H1 (cell line): ENCODE data around the gene CEP128. TPM values are rescaled to one million over a fixed set of nuclear protein-coding genes. Genes with fewer than 3 reads are reported as not detected.

Source experiments
- CTCF ChIA-PET: fragments of 300-600 bp; sonication (Branson Sonifier 250); formaldehyde crosslinking; loops from one replicate; lab custom pipeline; 2021; ENCODE audit not compliant: partially characterized antibody; lab: Charles Lee
- POLR2A ChIA-PET: fragments of 300-600 bp; sonication (Branson Sonifier 250); formaldehyde crosslinking; loops from one replicate; lab custom pipeline; 2021; ENCODE audit warnings: inconsistent platforms; ENCODE audit not compliant: partially characterized antibody; lab: Charles Lee
- DNase-seq, 2 experiments: peaks; one replicate each; pipeline versions ENCODE4 v3.0.0 to v3.0.0-alpha.2; 2010 to 2022; ENCODE audit warnings: low spot score in 2 of 2, low read depth in 1 of 2, mixed read lengths in 1 of 2
- FAIRE-seq: peaks from 2 replicates; lab custom pipeline; 2011; peaks lifted over from hg19 to GRCh38; lab: Jason Lieb, UNC
- H2AFZ ChIP-seq: 2 replicates; pipeline ENCODE4 v1.8.1; 2012; ENCODE audit warnings: low read length, inconsistent platforms
- H2AK5ac ChIP-seq: 2 replicates; pipeline ENCODE4 v1.6.1; 2013; ENCODE audit warnings: low read depth, low read length
- H2BK120ac ChIP-seq: replicated peaks from 2 replicates; pipeline ENCODE3; 2013; ENCODE audit warnings: low read depth, low read length, inconsistent platforms
- H2BK12ac ChIP-seq: 2 replicates; pipeline ENCODE4 v1.6.1; 2013; ENCODE audit warnings: low read depth, low read length
- H2BK15ac ChIP-seq: 2 replicates; pipeline ENCODE4 v1.6.1; 2013; ENCODE audit warnings: low read length
- H2BK20ac ChIP-seq: 2 replicates; pipeline ENCODE4 v1.6.1; 2013; ENCODE audit warnings: low read length
- H2BK5ac ChIP-seq: 2 replicates; pipeline ENCODE4 v1.6.1; 2013; ENCODE audit warnings: low read depth, low read length
- H3K14ac ChIP-seq: 2 replicates; pipeline ENCODE4 v1.6.1; 2013; ENCODE audit warnings: inconsistent platforms; ENCODE audit not compliant: insufficient read length
- H3K18ac ChIP-seq: 2 replicates; pipeline ENCODE4 v1.6.1; 2013; ENCODE audit warnings: low read length; ENCODE audit errors: extremely low read depth
- H3K23ac ChIP-seq: 2 replicates; pipeline ENCODE4 v1.6.1; 2013; ENCODE audit warnings: inconsistent platforms; ENCODE audit not compliant: insufficient read length
- H3K23me2 ChIP-seq: 2 replicates; pipeline ENCODE4 v1.6.1; 2013; ENCODE audit warnings: low read depth, low read length
- H3K27ac ChIP-seq: 2 replicates; pipeline ENCODE4 v1.6.1; 2011; ENCODE audit warnings: low read depth, low read length, inconsistent platforms
- H3K27me3 ChIP-seq, 4 experiments: replicated peaks in 1 of 4; 1 replicate in 1 of 4; 2 replicates in 3 of 4; pipeline versions ENCODE4 v1.6.1 to v1.8.1; 2011 to 2013; ENCODE audit warnings: low read length in 3 of 4, mild to moderate bottlenecking in 3 of 4, inconsistent platforms in 2 of 4, mixed read lengths in 2 of 4, moderate library complexity in 1 of 4; ENCODE audit not compliant: control insufficient read depth in 3 of 4, insufficient read depth in 3 of 4; ENCODE audit errors: extremely low read depth in 1 of 4
- H3K36me3 ChIP-seq, 4 experiments: 2 replicates each; pipeline versions ENCODE4 v1.6.1 to v1.8.1; 2011 to 2013; ENCODE audit warnings: mild to moderate bottlenecking in 4 of 4, low read length in 3 of 4, moderate library complexity in 2 of 4, control low read depth in 1 of 4, inconsistent platforms in 1 of 4; ENCODE audit not compliant: insufficient read depth in 4 of 4, control insufficient read depth in 2 of 4
- H3K4ac ChIP-seq: replicated peaks from 2 replicates; pipeline ENCODE3; 2013; ENCODE audit warnings: low read length, low read depth, mixed read lengths, inconsistent platforms; ENCODE audit not compliant: insufficient read length
- H3K4me1 ChIP-seq, 4 experiments: replicated peaks in 1 of 4; 1 replicate in 1 of 4; 2 replicates in 3 of 4; pipeline versions ENCODE4 v1.6.1 to v1.8.1; 2011 to 2013; ENCODE audit warnings: low read length in 3 of 4, inconsistent platforms in 2 of 4, mixed read lengths in 1 of 4; ENCODE audit not compliant: insufficient read depth in 4 of 4, control insufficient read depth in 3 of 4
- H3K4me2 ChIP-seq, 2 experiments: 2 replicates each; pipeline versions ENCODE4 v1.6.1 to v1.8.1; 2011 to 2013; ENCODE audit warnings: low read depth in 2 of 2, low read length in 2 of 2, control low read depth in 1 of 2, inconsistent platforms in 1 of 2, mild to moderate bottlenecking in 1 of 2; ENCODE audit not compliant: insufficient read depth in 1 of 2
- H3K4me3 ChIP-seq, 4 experiments: fragments of 200-600, 300-600 bp in 1 of 4; sonication (generic), shearing (Covaris generic), sonication (Bioruptor Twin) in 1 of 4; 2 replicates each; pipeline versions ENCODE4 v1.5.1 to v1.8.1; 2011 to 2016; ENCODE audit warnings: low read length in 4 of 4, low read depth in 3 of 4, control low read depth in 2 of 4, inconsistent platforms in 2 of 4, mild to moderate bottlenecking in 2 of 4, mixed read lengths in 1 of 4, moderate library complexity in 1 of 4; ENCODE audit not compliant: insufficient read depth in 2 of 4; ENCODE audit errors: extremely low read depth in 1 of 4
- H3K56ac ChIP-seq: replicated peaks from 2 replicates; pipeline ENCODE3; 2013; ENCODE audit warnings: low read depth, mild to moderate bottlenecking, mixed read lengths, low read length, inconsistent platforms; ENCODE audit not compliant: insufficient read length
- H3K79me1 ChIP-seq: 2 replicates; pipeline ENCODE4 v1.6.1; 2013; ENCODE audit warnings: low read depth, low read length, control low read depth
- H3K79me2 ChIP-seq, 2 experiments: 2 replicates each; pipeline versions ENCODE4 v1.6.1 to v1.8.1; 2012 to 2013; ENCODE audit warnings: low read length in 2 of 2, mild to moderate bottlenecking in 2 of 2, inconsistent platforms in 1 of 2; ENCODE audit not compliant: insufficient read depth in 2 of 2, control insufficient read depth in 1 of 2
- H3K9ac ChIP-seq, 4 experiments: replicated peaks in 1 of 4; 1 replicate in 1 of 4; 2 replicates in 3 of 4; pipeline versions ENCODE4 v1.6.1 to v1.8.1; 2011 to 2013; ENCODE audit warnings: low read depth in 3 of 4, low read length in 3 of 4, control low read depth in 2 of 4, mild to moderate bottlenecking in 2 of 4, moderate library complexity in 2 of 4, inconsistent platforms in 1 of 4; ENCODE audit errors: extremely low read depth in 1 of 4
- H3K9me3 ChIP-seq, 2 experiments: 2 replicates each; pipeline versions ENCODE4 v1.6.1 to v1.8.1; 2012 to 2013; ENCODE audit warnings: mild to moderate bottlenecking in 2 of 2, moderate library complexity in 2 of 2, control low read depth in 1 of 2, inconsistent platforms in 1 of 2, low read depth in 1 of 2, low read length in 1 of 2, mixed read lengths in 1 of 2; ENCODE audit not compliant: insufficient read depth in 2 of 2
- H4K20me1 ChIP-seq, 2 experiments: replicated peaks in 1 of 2; 2 replicates each; pipeline versions ENCODE3 to v1.8.1; 2011 to 2013; ENCODE audit warnings: inconsistent platforms in 2 of 2, low read length in 2 of 2, mild to moderate bottlenecking in 1 of 2; ENCODE audit not compliant: insufficient read depth in 2 of 2, control insufficient read depth in 1 of 2
- H4K5ac ChIP-seq: 2 replicates; pipeline ENCODE4 v1.6.1; 2013; ENCODE audit warnings: low read length, low read depth, mixed read lengths, inconsistent platforms; ENCODE audit not compliant: insufficient read length
- H4K8ac ChIP-seq: 2 replicates; pipeline ENCODE4 v1.8.0; 2013; ENCODE audit warnings: mild to moderate bottlenecking, moderate library complexity, low read length, inconsistent platforms; ENCODE audit not compliant: insufficient read depth; ENCODE audit errors: extremely low read depth
- H4K91ac ChIP-seq: replicated peaks from 2 replicates; pipeline ENCODE3; 2013; ENCODE audit warnings: low read length, mixed read lengths, inconsistent platforms; ENCODE audit not compliant: insufficient read length
- RAD21 ChIP-seq, 2 experiments: IDR thresholded peaks in 1 of 2; conservative IDR thresholded peaks in 1 of 2; 2 replicates each; pipeline ENCODE4 v1.6.1; 2011; ENCODE audit warnings: low read depth in 2 of 2, low read length in 2 of 2, improper control_type of control experiment in 1 of 2, inconsistent platforms in 1 of 2, mild to moderate bottlenecking in 1 of 2, moderate library complexity in 1 of 2
- SIX5 ChIP-seq: IDR thresholded peaks from 2 replicates; pipeline ENCODE4 v1.6.1; 2011; ENCODE audit warnings: mild to moderate bottlenecking, low read depth, low read length
- TCF12 ChIP-seq: IDR thresholded peaks from 2 replicates; pipeline ENCODE4 v1.6.1; 2011; ENCODE audit warnings: low read depth, mild to moderate bottlenecking, low read length
- WGBS, 2 experiments: shearing (Covaris generic) in 1 of 2; methylation state at CpG; one replicate each; pipeline versions ENCODE4 v1.1.6 to v1.1.7; 2013 to 2015; ENCODE audit warnings: low lambda C conversion rate in 2 of 2, mixed read lengths in 2 of 2, inconsistent platforms in 1 of 2, low coverage in 1 of 2, missing lambda C conversion rate in 1 of 2; ENCODE audit not compliant: insufficient replicate concordance in 2 of 2, insufficient coverage in 1 of 2, insufficient read length in 1 of 2; ENCODE audit errors: extremely low coverage in 1 of 2, missing lambda C conversion rate in 1 of 2; 5-methylcytosine and 5-hydroxymethylcytosine counted together
- polyA plus RNA-seq, 7 experiments: library from polyadenylated mRNA; depleted of rRNA in 3 of 7; stranded (reverse) in 5 of 7; unstranded in 2 of 7; fragments of >200 nt in 5 of 7; fragments of 200-250 nt in 2 of 7; gene quantifications; 1 replicate in 5 of 7; 2 replicates in 1 of 7; 4 replicates in 1 of 7; pipeline versions ENCODE4 v1.2.1 to v1.2.3, GENCODE V29; 2011 to 2013; ENCODE audit warnings: missing spikeins in 2 of 7, mixed read lengths in 2 of 7
- total RNA-seq: library from RNA; stranded (reverse); fragmentation: NEBNext Ultra II Directional; extraction: Animal tissue kit (Norgen Biotek cat#: 25700); gene quantifications from 2 replicates; pipeline ENCODE4 v1.2.1, GENCODE V29; 2021
- TF ChIP-seq, protein P1 (sequence below), 3 experiments: IDR thresholded peaks; 1 replicate in 2 of 3; 2 replicates in 1 of 3; pipeline versions ENCODE4 v1.5.1 to v1.6.1; 2011; ENCODE audit warnings: low read length in 3 of 3, mild to moderate bottlenecking in 3 of 3, inconsistent platforms in 2 of 3, low read depth in 1 of 3, moderate library complexity in 1 of 3; ENCODE audit not compliant: insufficient read depth in 1 of 3; ENCODE audit errors: control extremely low read depth in 1 of 3

Gene CEP128
- total and polyA plus RNA-seq, 2 of the 8 experiments (the other 6 are each of a cell fraction or from before 2014, with no cell fraction given): 1.9 to 17.0 TPM

GRCh38 chr14:80636071-80636470, 305.5 kb downstream of the CEP128 start:
- H2BK20ac ChIP-seq: no peak overlapping the region
- no peaks in the 10 kb centered on the region for H4K20me1 ChIP-seq
- no peak overlapping the region for H3K14ac ChIP-seq
- TF ChIP-seq, protein P1, sequence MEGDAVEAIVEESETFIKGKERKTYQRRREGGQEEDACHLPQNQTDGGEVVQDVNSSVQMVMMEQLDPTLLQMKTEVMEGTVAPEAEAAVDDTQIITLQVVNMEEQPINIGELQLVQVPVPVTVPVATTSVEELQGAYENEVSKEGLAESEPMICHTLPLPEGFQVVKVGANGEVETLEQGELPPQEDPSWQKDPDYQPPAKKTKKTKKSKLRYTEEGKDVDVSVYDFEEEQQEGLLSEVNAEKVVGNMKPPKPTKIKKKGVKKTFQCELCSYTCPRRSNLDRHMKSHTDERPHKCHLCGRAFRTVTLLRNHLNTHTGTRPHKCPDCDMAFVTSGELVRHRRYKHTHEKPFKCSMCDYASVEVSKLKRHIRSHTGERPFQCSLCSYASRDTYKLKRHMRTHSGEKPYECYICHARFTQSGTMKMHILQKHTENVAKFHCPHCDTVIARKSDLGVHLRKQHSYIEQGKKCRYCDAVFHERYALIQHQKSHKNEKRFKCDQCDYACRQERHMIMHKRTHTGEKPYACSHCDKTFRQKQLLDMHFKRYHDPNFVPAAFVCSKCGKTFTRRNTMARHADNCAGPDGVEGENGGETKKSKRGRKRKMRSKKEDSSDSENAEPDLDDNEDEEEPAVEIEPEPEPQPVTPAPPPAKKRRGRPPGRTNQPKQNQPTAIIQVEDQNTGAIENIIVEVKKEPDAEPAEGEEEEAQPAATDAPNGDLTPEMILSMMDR (IDR thresholded peaks at IDR 0.05; ENCODE audit: control extremely low read depth in 1 of 3, insufficient read depth in 1 of 3, low read depth in 1 of 3, low read length in 3 of 3): peak in 1 of 3 experiments; percentile 48; a peak in 2 of 4 replicates
- TF ChIP-seq SIX5: no peak
- TF ChIP-seq TCF12: no peak
- peak in 1 of 2 experiments; percentile 26; a peak in 1 of 4 replicates for TF ChIP-seq RAD21 (IDR thresholded peaks at IDR 0.05 in 1 of 2, conservative IDR thresholded peaks at IDR 0.05 in 1 of 2; ENCODE audit: low read depth in 2 of 2, low read length in 2 of 2)
- no peak overlapping the region for H4K8ac ChIP-seq
- no peak overlapping the region for H4K91ac ChIP-seq
- CTCF ChIA-PET: interaction anchor here (0.6 to 2.3 kb wide), 16 partner anchors 8 to 558 kb away, joined by 3 to 9 read pairs (median 3); no protein-coding TSS in a partner anchor
- FAIRE-seq (no peak), DNase-seq (no peak)
- no peaks in the 10 kb centered on the region; a peak in 1 of 7 replicates for H3K4me1 ChIP-seq
- no peaks in the 10 kb centered on the region for H3K79me2 ChIP-seq
- H3K4me2 ChIP-seq: no peak overlapping the region
- H3K23ac ChIP-seq: no peak overlapping the region
- no peak overlapping the region for H3K18ac ChIP-seq
- POLR2A ChIA-PET: no interaction called here
- no peak overlapping the region for H4K5ac ChIP-seq
- H3K9ac ChIP-seq: no peak overlapping the region
- no peak overlapping the region for H3K56ac ChIP-seq
- H2BK15ac ChIP-seq: no peak overlapping the region
- WGBS, 2 experiments: 89% methylated on average over 1 of the region's 1 CpG; no CpG with 5 or more reads in 1 of the 2 experiments
- no peak overlapping the region for H3K27ac ChIP-seq
- H2AFZ ChIP-seq: no peak overlapping the region
- H3K36me3 ChIP-seq: no peaks in the 10 kb centered on the region
- H3K23me2 ChIP-seq: no peaks in the 10 kb centered on the region
- H2BK12ac ChIP-seq: no peak overlapping the region
- no peaks in the 10 kb centered on the region for H3K79me1 ChIP-seq
- no peak overlapping the region for H2BK5ac ChIP-seq
- H3K4ac ChIP-seq: no peak overlapping the region
- H2AK5ac ChIP-seq: no peak overlapping the region
- no peak overlapping the region for H3K4me3 ChIP-seq
- no peaks in the 10 kb centered on the region for H3K27me3 ChIP-seq
- H3K9me3 ChIP-seq: no peaks in the 10 kb centered on the region
- H2BK120ac ChIP-seq: no peak overlapping the region
